Brain microvascular endothelial cell (primary cell): ENCODE measurements around the gene HOXB6.

Source experiments
- DNase-seq: peaks from one replicate; pipeline ENCODE4 v3.0.0-alpha.2; 2020
- H3K27ac ChIP-seq: fragments of 250-450 bp; sonication (Bioruptor Pico); 2 replicates; pipeline ENCODE4 v1.5.1; 2020; ENCODE audit warnings: mild to moderate bottlenecking, moderate library complexity
- H3K27me3 ChIP-seq: fragments of 250-450 bp; sonication (Bioruptor Pico); replicated peaks from 2 replicates; pipeline ENCODE4 v1.5.1; 2020; ENCODE audit warnings: mild to moderate bottlenecking
- H3K36me3 ChIP-seq: fragments of 250-450 bp; sonication (Bioruptor Pico); replicated peaks from 2 replicates; pipeline ENCODE4 v1.5.1; 2020; ENCODE audit warnings: mild to moderate bottlenecking
- H3K4me3 ChIP-seq: 2 replicates; pipeline ENCODE4 v1.5.1; 2011; ENCODE audit warnings: low read depth, mild to moderate bottlenecking, control low read depth, low read length, moderate library complexity
- CTCF ChIP-seq: IDR thresholded peaks from 2 replicates; pipeline ENCODE4 v1.5.1; 2011; ENCODE audit warnings: low read depth, mild to moderate bottlenecking, moderate library complexity, low read length, control low read depth, inconsistent platforms; ENCODE audit errors: missing control alignments
- in situ Hi-C: cut with HindIII; loops from 2 replicates; pipeline ENCODE4 v1.10.0; 2017; ENCODE audit warnings: low sequenced_read_pairs, low pct_ligation_motif_present

HOXB6 gene

GRCh38 chr17:48546137-48546923, 58.5 kb downstream of the HOXB6 start:
- TF ChIP-seq CTCF = no peak
- in situ Hi-C loops = no loop called here
- Histone ChIP-seq H3K27me3 (peaks cover 88% of the 10 kb centered on the region), H3K36me3 (no peaks in the 10 kb centered on the region), H3K27ac (no peak overlapping the region), H3K4me3 (peak overlapping the region; percentile 17)
- no peak for DNase-seq
